Measurements from ENCODE around the gene ANKRD34A. TPM values are rescaled to one million over a fixed set of nuclear protein-coding genes. Genes with fewer than 3 reads are reported as not detected.
A peak's percentile ranks its signal among the peaks of the same experiment; 100 is the strongest.

The ANKRD34A gene
- total and polyA plus RNA-seq, 2 of the 13 experiments (the other 11 are each of a cell fraction or from before 2014, with no cell fraction given), result 0.05 to 0.07 TPM

- in situ Hi-C loops (cut with HindIII; ENCODE audit: extremely low pct_ligation_motif_present, low pct_unique_long_range_greater_than_20kb) (loop anchor here (5.0 to 10.0 kb wide), 2 partner anchors 36 to 168 kb away; partner anchors contain the start of gene NUDT17), intact Hi-C loops (cut with micrococcal nuclease; ENCODE audit: unreplicated experiment) (loop anchor here (1.0 kb wide), 2 partner anchors 121 to 168 kb away; partner anchors contain the start of gene NUDT17)
- peak; percentile 54 for ATAC-seq
- Histone ChIP-seq H3K36me3 (replicated peaks in 1 of 2; ENCODE audit: control insufficient read depth in 1 of 2, insufficient read depth in 2 of 2, low read length in 2 of 2) (no peaks in the 10 kb centered on the region), H4K20me1 (ENCODE audit: insufficient read depth, low read length) (no peaks in the 10 kb centered on the region), H3K4me3 (replicated peaks in 1 of 3; ENCODE audit: insufficient read depth in 1 of 3, low read depth in 2 of 3, low read length in 3 of 3) (no peak overlapping the region), H3K9me3 (ENCODE audit: low read length) (no peaks in the 10 kb centered on the region), H2AFZ (ENCODE audit: low read length) (no peak overlapping the region), H3K27ac (ENCODE audit: extremely low read length, insufficient read depth, low read length) (no peak overlapping the region), H3K4me2 (ENCODE audit: low read depth, low read length) (no peak overlapping the region), H3K27me3 (ENCODE audit: control insufficient read depth in 1 of 2, insufficient read depth in 2 of 2, low read length in 2 of 2) (no peaks in the 10 kb centered on the region), H3K79me2 (ENCODE audit: insufficient read depth, low read length) (no peaks in the 10 kb centered on the region), H3K9ac (ENCODE audit: insufficient read depth, low read depth, low read length) (no peak overlapping the region), H3K4me1 (ENCODE audit: insufficient read depth, low read length) (peaks cover 22% of the 10 kb centered on the region)
- ChIA-PET POLR2A (interaction anchor here (0.8 kb wide), 1 partner anchor 16 kb away, joined by 3 read pairs; no protein-coding TSS in a partner anchor), CTCF (ENCODE audit: low intra/inter-chr PET ratio, low total read pairs) (interaction anchor here (0.8 to 2.9 kb wide), 4 partner anchors 35 to 167 kb away, joined by 3 to 23 read pairs (median 14); partner anchors contain the start of gene NUDT17)
- FAIRE-seq, result peak; percentile 80
- no TSS peak for BruUV-seq (replicated peaks)
- 3% methylated on average over 4 of the region's 4 CpGs for WGBS (ENCODE audit: low lambda C conversion rate)
- peak; percentile 63 for DNase-seq (ENCODE audit: low spot score)
- TF ChIP-seq, protein P1, sequence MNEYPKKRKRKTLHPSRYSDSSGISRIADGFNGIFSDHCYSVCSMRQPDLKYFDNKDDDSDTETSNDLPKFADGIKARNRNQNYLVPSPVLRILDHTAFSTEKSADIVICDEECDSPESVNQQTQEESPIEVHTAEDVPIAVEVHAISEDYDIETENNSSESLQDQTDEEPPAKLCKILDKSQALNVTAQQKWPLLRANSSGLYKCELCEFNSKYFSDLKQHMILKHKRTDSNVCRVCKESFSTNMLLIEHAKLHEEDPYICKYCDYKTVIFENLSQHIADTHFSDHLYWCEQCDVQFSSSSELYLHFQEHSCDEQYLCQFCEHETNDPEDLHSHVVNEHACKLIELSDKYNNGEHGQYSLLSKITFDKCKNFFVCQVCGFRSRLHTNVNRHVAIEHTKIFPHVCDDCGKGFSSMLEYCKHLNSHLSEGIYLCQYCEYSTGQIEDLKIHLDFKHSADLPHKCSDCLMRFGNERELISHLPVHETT (CRISPR knock-in tag; conservative IDR thresholded peaks at IDR 0.05), result no peak
- TF ChIP-seq ZNF383 (CRISPR knock-in tag; IDR thresholded peaks at IDR 0.05; ENCODE audit: borderline replicate concordance), result no peak
- TF ChIP-seq ZFX (CRISPR knock-in tag; IDR thresholded peaks at IDR 0.05; ENCODE audit: low read depth), result no peak
- TF ChIP-seq, protein P2, sequence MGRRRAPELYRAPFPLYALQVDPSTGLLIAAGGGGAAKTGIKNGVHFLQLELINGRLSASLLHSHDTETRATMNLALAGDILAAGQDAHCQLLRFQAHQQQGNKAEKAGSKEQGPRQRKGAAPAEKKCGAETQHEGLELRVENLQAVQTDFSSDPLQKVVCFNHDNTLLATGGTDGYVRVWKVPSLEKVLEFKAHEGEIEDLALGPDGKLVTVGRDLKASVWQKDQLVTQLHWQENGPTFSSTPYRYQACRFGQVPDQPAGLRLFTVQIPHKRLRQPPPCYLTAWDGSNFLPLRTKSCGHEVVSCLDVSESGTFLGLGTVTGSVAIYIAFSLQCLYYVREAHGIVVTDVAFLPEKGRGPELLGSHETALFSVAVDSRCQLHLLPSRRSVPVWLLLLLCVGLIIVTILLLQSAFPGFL (CRISPR knock-in tag; IDR thresholded peaks at IDR 0.05), result no peak
- TF ChIP-seq KLF15 (CRISPR knock-in tag; IDR thresholded peaks at IDR 0.05; ENCODE audit: borderline replicate concordance), result no peak
- no peak for TF ChIP-seq JDP2 (CRISPR knock-in tag; IDR thresholded peaks at IDR 0.05; ENCODE audit: borderline replicate concordance)
- TF ChIP-seq, protein P3, sequence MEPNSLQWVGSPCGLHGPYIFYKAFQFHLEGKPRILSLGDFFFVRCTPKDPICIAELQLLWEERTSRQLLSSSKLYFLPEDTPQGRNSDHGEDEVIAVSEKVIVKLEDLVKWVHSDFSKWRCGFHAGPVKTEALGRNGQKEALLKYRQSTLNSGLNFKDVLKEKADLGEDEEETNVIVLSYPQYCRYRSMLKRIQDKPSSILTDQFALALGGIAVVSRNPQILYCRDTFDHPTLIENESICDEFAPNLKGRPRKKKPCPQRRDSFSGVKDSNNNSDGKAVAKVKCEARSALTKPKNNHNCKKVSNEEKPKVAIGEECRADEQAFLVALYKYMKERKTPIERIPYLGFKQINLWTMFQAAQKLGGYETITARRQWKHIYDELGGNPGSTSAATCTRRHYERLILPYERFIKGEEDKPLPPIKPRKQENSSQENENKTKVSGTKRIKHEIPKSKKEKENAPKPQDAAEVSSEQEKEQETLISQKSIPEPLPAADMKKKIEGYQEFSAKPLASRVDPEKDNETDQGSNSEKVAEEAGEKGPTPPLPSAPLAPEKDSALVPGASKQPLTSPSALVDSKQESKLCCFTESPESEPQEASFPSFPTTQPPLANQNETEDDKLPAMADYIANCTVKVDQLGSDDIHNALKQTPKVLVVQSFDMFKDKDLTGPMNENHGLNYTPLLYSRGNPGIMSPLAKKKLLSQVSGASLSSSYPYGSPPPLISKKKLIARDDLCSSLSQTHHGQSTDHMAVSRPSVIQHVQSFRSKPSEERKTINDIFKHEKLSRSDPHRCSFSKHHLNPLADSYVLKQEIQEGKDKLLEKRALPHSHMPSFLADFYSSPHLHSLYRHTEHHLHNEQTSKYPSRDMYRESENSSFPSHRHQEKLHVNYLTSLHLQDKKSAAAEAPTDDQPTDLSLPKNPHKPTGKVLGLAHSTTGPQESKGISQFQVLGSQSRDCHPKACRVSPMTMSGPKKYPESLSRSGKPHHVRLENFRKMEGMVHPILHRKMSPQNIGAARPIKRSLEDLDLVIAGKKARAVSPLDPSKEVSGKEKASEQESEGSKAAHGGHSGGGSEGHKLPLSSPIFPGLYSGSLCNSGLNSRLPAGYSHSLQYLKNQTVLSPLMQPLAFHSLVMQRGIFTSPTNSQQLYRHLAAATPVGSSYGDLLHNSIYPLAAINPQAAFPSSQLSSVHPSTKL (CRISPR knock-in tag; IDR thresholded peaks at IDR 0.05), result 0 out of 2 replicates have a peak, but pooled peaks have one; percentile 24
- TF ChIP-seq ATF7-NPFF (CRISPR knock-in tag; IDR thresholded peaks at IDR 0.05; ENCODE audit: low read depth), result no peak
- TF ChIP-seq XBP1 (CRISPR knock-in tag; IDR thresholded peaks at IDR 0.05), result no peak
- no peak for TF ChIP-seq AFF4 (CRISPR knock-in tag; IDR thresholded peaks at IDR 0.05)
- TF ChIP-seq ZNF138 (CRISPR knock-in tag; IDR thresholded peaks at IDR 0.05; ENCODE audit: low read depth), result no peak
- no peak for TF ChIP-seq ZNF788 (CRISPR knock-in tag; IDR thresholded peaks at IDR 0.05; ENCODE audit: borderline replicate concordance)
Measured at GRCh38 chr1:146012703-146013558, 48.6 kb upstream of the ANKRD34A start.
